PC-3 (cell line): Measurements from ENCODE around the gene TCN2. TPM values are rescaled to one million over a fixed set of nuclear protein-coding genes. Genes with fewer than 3 reads are reported as not detected.
A peak's percentile ranks its signal among the peaks of the same experiment; 100 is the strongest.

Experiments used
- ATAC-seq: fragments of 200-7000 bp; cut with Tn5 transposase; 2 replicates; pipeline ENCODE4 v1.9.1; 2020; ENCODE audit warnings: mild to moderate bottlenecking, moderate library complexity
- BruUV-seq: library from RNA; stranded (reverse); fragments of 400-500 nt; replicated peaks from 2 replicates; lab custom pipeline; 2021; lab: Mats Ljungman, UMichigan
- CTCF ChIA-PET: fragments of 300-600 bp; sonication (Branson Sonifier 250); formaldehyde crosslinking; loops from one replicate; lab custom pipeline; 2022; ENCODE audit warnings: antibody characterized with exemption; lab: Charles Lee
- POLR2A ChIA-PET: fragments of 300-600 bp; sonication (Branson Sonifier 250); formaldehyde crosslinking; loops from one replicate; lab custom pipeline; 2022; ENCODE audit warnings: antibody characterized with exemption; ENCODE audit not compliant: unreplicated experiment; lab: Charles Lee
- DNase-seq: peaks from one replicate; pipeline ENCODE4 v3.0.0-alpha.2; 2015
- H2AFZ ChIP-seq: fragments of 300-600 bp; sonication (generic); 2 replicates; pipeline ENCODE4 v1.6.0; 2016; ENCODE audit warnings: antibody characterized with exemption, low read length
- H3F3A ChIP-seq: fragments of 300-600 bp; sonication (generic); one replicate; pipeline ENCODE4 v1.6.0; 2017; ENCODE audit warnings: antibody characterized with exemption, low read length, control low read depth, mild to moderate bottlenecking; ENCODE audit not compliant: unreplicated experiment
- H3K27ac ChIP-seq: fragments of 300-600 bp; sonication (generic); 2 replicates; pipeline ENCODE4 v1.5.1; 2016; ENCODE audit warnings: mild to moderate bottlenecking, low read length
- H3K27me3 ChIP-seq: fragments of 300-600 bp; sonication (generic); 2 replicates; pipeline ENCODE4 v1.6.1; 2016; ENCODE audit warnings: low read length, mixed read lengths
- H3K36me3 ChIP-seq: fragments of 300-600 bp; sonication (generic); 2 replicates; pipeline ENCODE4 v1.6.1; 2016; ENCODE audit warnings: low read depth, mixed run types, low read length, mixed read lengths
- H3K4me1 ChIP-seq: fragments of 300-600 bp; sonication (generic); 2 replicates; pipeline ENCODE4 v1.5.1; 2016; ENCODE audit warnings: low read length; ENCODE audit not compliant: insufficient read depth
- H3K4me2 ChIP-seq: fragments of 300-600 bp; sonication (generic); 2 replicates; pipeline ENCODE4 v1.6.0; 2016; ENCODE audit warnings: low read length
- H3K4me3 ChIP-seq: fragments of 300-600 bp; sonication (generic); 2 replicates; pipeline ENCODE4 v1.5.1; 2016; ENCODE audit warnings: mild to moderate bottlenecking, low read length, mixed read lengths
- H3K79me2 ChIP-seq: fragments of 300-600 bp; sonication (generic); 2 replicates; pipeline ENCODE4 v1.6.1; 2017; ENCODE audit warnings: low read length, mixed read lengths
- H3K9ac ChIP-seq: fragments of 300-600 bp; sonication (generic); 2 replicates; pipeline ENCODE4 v1.6.0; 2016; ENCODE audit warnings: mild to moderate bottlenecking, low read length
- H3K9me2 ChIP-seq: fragments of 300-600 bp; sonication (generic); replicated peaks from 2 replicates; pipeline ENCODE4 v1.6.1; 2016; ENCODE audit warnings: mixed run types, low read length, mixed read lengths
- H3K9me3 ChIP-seq: fragments of 300-600 bp; sonication (generic); 2 replicates; pipeline ENCODE4 v1.6.1; 2016; ENCODE audit warnings: low read length, mixed read lengths
- H4K20me1 ChIP-seq: fragments of 300-600 bp; sonication (generic); 2 replicates; pipeline ENCODE4 v1.6.1; 2016; ENCODE audit warnings: low read length, mixed read lengths
- EZH2 ChIP-seq: fragments of 300-600 bp; sonication (generic); IDR thresholded peaks from one replicate; pipeline ENCODE4 v1.6.1; 2017; ENCODE audit warnings: antibody characterized with exemption, mild to moderate bottlenecking, low read length; ENCODE audit not compliant: unreplicated experiment
- EZH2phosphoT487 ChIP-seq: fragments of 300-600 bp; sonication (generic); IDR thresholded peaks from 2 replicates; pipeline ENCODE4 v1.6.1; 2018; ENCODE audit warnings: mild to moderate bottlenecking, antibody characterized with exemption, low read length, borderline replicate concordance
- intact Hi-C: fragments of 100-400 bp; cut with micrococcal nuclease; formaldehyde crosslinking; loops from 2 replicates; pipeline ENCODE4 v1.9.0; 2023
- total RNA-seq: library from RNA; depleted of rRNA; stranded (reverse); fragments of >200 nt; gene quantifications from 2 replicates; pipeline ENCODE4 v1.2.3, GENCODE V29; 2014
- TF ChIP-seq, protein P1 (sequence below): fragments of 300-600 bp; sonication (generic); conservative IDR thresholded peaks from 2 replicates; pipeline ENCODE4 v1.5.1; 2017; ENCODE audit warnings: antibody characterized with exemption, low read depth, mild to moderate bottlenecking, low read length

The TCN2 gene
- total RNA-seq, 1 experiment from 2014 or later = 1.7 TPM

DNA sequence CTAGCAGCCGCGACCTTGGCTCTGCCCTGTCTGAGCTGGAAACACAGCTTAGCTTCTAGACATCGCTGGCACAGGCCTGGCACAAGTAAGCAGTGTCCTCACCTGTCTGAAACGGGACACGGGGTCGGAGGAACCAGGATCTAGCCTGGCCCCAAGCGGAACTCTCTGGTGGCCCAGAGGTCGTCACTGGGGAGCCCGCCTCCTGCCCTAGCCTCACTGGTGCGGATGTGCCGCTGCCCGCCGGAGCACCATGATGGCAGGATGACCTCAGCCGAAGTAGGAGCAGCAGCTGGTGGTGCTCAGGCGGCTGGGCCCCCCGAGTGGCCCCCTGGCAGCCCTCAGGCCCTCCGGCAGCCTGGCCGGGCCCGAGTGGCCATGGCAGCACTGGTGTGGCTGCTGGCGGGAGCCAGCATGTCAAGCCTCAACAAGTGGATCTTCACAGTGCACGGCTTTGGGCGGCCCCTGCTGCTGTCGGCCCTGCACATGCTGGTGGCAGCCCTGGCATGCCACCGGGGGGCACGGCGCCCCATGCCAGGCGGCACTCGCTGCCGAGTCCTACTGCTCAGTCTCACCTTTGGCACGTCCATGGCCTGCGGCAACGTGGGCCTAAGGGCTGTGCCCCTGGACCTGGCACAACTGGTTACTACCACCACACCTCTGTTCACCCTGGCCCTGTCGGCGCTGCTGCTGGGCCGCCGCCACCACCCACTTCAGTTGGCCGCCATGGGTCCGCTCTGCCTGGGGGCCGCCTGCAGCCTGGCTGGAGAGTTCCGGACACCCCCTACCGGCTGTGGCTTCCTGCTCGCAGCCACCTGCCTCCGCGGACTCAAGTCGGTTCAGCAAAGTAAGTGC is 29.5 kb downstream of the TCN2 start:
- intact Hi-C loops = no loop called here
- Histone ChIP-seq H3K36me3 (no peaks in the 10 kb centered on the region), H2AFZ (peak overlapping the region; percentile 83), H3K79me2 (peaks cover 34% of the 10 kb centered on the region), H3K9me2 (no peaks in the 10 kb centered on the region), H3K27ac (peak overlapping the region; percentile 32; the same call in 1 of the 2 replicates), H3K4me2 (peak overlapping the region; percentile 100), H3K4me3 (peak overlapping the region; percentile 96), H4K20me1 (no peaks in the 10 kb centered on the region), H3K9me3 (no peaks in the 10 kb centered on the region), H3K4me1 (peaks cover 23% of the 10 kb centered on the region), H3K9ac (peak overlapping the region; percentile 83), H3F3A (no peaks in the 10 kb centered on the region), H3K27me3 (no peaks in the 10 kb centered on the region)
- ChIA-PET CTCF (interaction anchor here (0.6 to 2.7 kb wide), 3 partner anchors 10 to 128 kb away, joined by 3 to 28 read pairs (median 6); no protein-coding TSS in a partner anchor), POLR2A (no interaction called here)
- TSS peak; percentile 47 for BruUV-seq
- peak; percentile 9 for ATAC-seq
- peak; percentile 6 for DNase-seq
- TF ChIP-seq EZH2phosphoT487 = no peak
- TF ChIP-seq EZH2 = no peak
- TF ChIP-seq, protein P1, sequence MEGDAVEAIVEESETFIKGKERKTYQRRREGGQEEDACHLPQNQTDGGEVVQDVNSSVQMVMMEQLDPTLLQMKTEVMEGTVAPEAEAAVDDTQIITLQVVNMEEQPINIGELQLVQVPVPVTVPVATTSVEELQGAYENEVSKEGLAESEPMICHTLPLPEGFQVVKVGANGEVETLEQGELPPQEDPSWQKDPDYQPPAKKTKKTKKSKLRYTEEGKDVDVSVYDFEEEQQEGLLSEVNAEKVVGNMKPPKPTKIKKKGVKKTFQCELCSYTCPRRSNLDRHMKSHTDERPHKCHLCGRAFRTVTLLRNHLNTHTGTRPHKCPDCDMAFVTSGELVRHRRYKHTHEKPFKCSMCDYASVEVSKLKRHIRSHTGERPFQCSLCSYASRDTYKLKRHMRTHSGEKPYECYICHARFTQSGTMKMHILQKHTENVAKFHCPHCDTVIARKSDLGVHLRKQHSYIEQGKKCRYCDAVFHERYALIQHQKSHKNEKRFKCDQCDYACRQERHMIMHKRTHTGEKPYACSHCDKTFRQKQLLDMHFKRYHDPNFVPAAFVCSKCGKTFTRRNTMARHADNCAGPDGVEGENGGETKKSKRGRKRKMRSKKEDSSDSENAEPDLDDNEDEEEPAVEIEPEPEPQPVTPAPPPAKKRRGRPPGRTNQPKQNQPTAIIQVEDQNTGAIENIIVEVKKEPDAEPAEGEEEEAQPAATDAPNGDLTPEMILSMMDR = no peak

DNA sequence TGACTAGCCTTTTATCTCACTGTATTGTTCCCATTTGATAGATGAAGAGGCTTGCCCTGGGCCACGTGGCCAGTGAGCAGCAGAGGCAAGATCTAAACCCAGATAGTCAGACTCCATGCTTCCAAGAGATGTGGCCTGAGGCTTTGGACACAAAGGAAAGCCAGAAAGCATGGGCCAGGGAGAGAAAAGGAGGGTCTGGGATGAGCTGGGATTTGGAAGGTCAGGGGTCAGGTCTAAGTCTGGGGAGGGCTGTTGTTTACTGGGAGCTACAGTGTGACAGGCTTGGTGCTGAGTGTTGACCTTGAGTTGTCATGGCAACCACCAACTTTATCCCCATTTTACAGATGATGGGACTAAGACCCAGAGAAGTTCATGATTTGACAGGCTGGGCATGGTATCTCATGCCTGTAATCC is 30.7 kb downstream of the TCN2 start:
- peaks cover 23% of the 10 kb centered on the region for H3K4me1 ChIP-seq
- no peaks in the 10 kb centered on the region for H4K20me1 ChIP-seq
- no peaks in the 10 kb centered on the region for H3K36me3 ChIP-seq
- peak overlapping the region; percentile 96 for H3K4me3 ChIP-seq
- TF ChIP-seq EZH2 (no peak), EZH2phosphoT487 (no peak)
- TF ChIP-seq, protein P1 = no peak
- peaks cover 34% of the 10 kb centered on the region for H3K79me2 ChIP-seq
- intact Hi-C loops = no loop called here
- DNase-seq (no peak), ATAC-seq (no peak)
- no peaks in the 10 kb centered on the region for H3K27me3 ChIP-seq
- H3K9me3 ChIP-seq = no peaks in the 10 kb centered on the region
- no peak overlapping the region for H2AFZ ChIP-seq
- no peak overlapping the region for H3K27ac ChIP-seq
- no TSS peak for BruUV-seq
- H3F3A ChIP-seq = no peaks in the 10 kb centered on the region
- no peak overlapping the region for H3K9ac ChIP-seq
- H3K9me2 ChIP-seq = no peaks in the 10 kb centered on the region
- H3K4me2 ChIP-seq = peak overlapping the region; percentile 100
- POLR2A ChIA-PET = no interaction called here
- CTCF ChIA-PET = no interaction called here

DNA sequence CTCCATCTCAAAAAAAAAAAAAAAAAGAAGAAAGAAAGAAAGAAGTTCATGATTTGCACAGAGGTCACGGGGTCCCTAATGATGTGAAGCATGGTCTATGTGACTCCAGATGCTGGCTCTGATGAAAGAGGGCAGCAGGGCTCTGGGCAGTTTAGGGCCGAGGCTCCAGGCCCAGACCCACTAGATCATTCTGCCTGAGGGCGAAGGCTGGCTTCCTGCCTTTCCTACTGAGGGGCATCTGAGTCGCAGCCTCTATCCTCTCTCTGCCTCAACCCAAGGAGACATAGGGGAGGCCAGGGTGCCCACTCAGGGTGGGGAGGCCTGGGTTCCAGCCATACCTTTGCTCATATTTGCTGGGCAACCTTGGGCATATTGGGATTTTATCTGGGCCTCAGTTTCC is 33.4 kb downstream of the TCN2 start:
- TF ChIP-seq EZH2 = no peak
- TF ChIP-seq, protein P1 = no peak
- TF ChIP-seq EZH2phosphoT487 = no peak
- H3K36me3 ChIP-seq = no peaks in the 10 kb centered on the region
- H3K4me2 ChIP-seq = no peak overlapping the region
- no peak overlapping the region for H2AFZ ChIP-seq
- intact Hi-C loops = no loop called here
- no TSS peak for BruUV-seq
- ChIA-PET POLR2A (no interaction called here), CTCF (no interaction called here)
- no peak overlapping the region for H3K9ac ChIP-seq
- peaks cover 41% of the 10 kb centered on the region for H3K79me2 ChIP-seq
- H3K27me3 ChIP-seq = no peaks in the 10 kb centered on the region
- no peaks in the 10 kb centered on the region for H3F3A ChIP-seq
- no peaks in the 10 kb centered on the region for H4K20me1 ChIP-seq
- no peaks in the 10 kb centered on the region for H3K9me2 ChIP-seq
- no peak overlapping the region for H3K27ac ChIP-seq
- H3K4me1 ChIP-seq = peaks cover 31% of the 10 kb centered on the region
- no peak for DNase-seq
- no peaks in the 10 kb centered on the region for H3K9me3 ChIP-seq
- ATAC-seq = no peak
- no peak overlapping the region for H3K4me3 ChIP-seq
